WTC11 (cell line): Measurements from ENCODE around the gene FOXJ3. TPM values are rescaled to one million over a fixed set of nuclear protein-coding genes. Genes with fewer than 3 reads are reported as not detected.

Source experiments
- ATAC-seq: fragments of 200-7000 bp; cut with Tn5 transposase; 2 replicates; pipeline ENCODE4 v1.10.0; 2021; ENCODE audit warnings: mild to moderate bottlenecking, moderate library complexity
- CTCF ChIA-PET: fragments of 300-600 bp; sonication (Branson Sonifier 250); formaldehyde crosslinking; loops from one replicate; lab custom pipeline; 2021; ENCODE audit warnings: antibody characterized with exemption; lab: Charles Lee
- POLR2A ChIA-PET: fragments of 350-600 bp; sonication (Branson Sonifier 250); formaldehyde crosslinking; loops from one replicate; lab custom pipeline; 2021; ENCODE audit warnings: antibody characterized with exemption; lab: Charles Lee
- DNase-seq: peaks from one replicate; pipeline ENCODE4 v3.0.0; 2021; ENCODE audit warnings: low spot score
- H3K27ac Mint-ChIP-seq: 2 replicates; pipeline ENCODE4 v1.8.0; 2021; ENCODE audit warnings: mixed read lengths
- H3K27me3 Mint-ChIP-seq: 2 replicates; pipeline ENCODE4 v1.8.0; 2021; ENCODE audit warnings: low read depth, mild to moderate bottlenecking, moderate library complexity, mixed read lengths
- H3K36me3 Mint-ChIP-seq: 2 replicates; pipeline ENCODE4 v1.8.0; 2021; ENCODE audit warnings: mixed read lengths
- H3K4me1 Mint-ChIP-seq: 2 replicates; pipeline ENCODE4 v1.8.0; 2022; ENCODE audit warnings: mixed read lengths
- H3K4me3 Mint-ChIP-seq: 2 replicates; pipeline ENCODE4 v1.8.0; 2021; ENCODE audit warnings: mild to moderate bottlenecking, moderate library complexity, mixed read lengths
- H3K9me3 Mint-ChIP-seq: 2 replicates; pipeline ENCODE4 v1.8.0; 2021; ENCODE audit warnings: mixed read lengths
- ATF6 ChIP-seq: sonication (generic); formaldehyde crosslinking; IDR thresholded peaks from 2 replicates; pipeline ENCODE4 v1.8.1; 2023; ENCODE audit warnings: mild to moderate bottlenecking, missing genetic modification reagents
- CBFB ChIP-seq: sonication (generic); formaldehyde crosslinking; IDR thresholded peaks from 2 replicates; pipeline ENCODE4 v1.8.1; 2022; ENCODE audit warnings: mild to moderate bottlenecking, low read depth, missing genetic modification reagents
- CTCF ChIP-seq: fragments of 200-600 bp; IDR thresholded peaks from 2 replicates; pipeline ENCODE4 v1.8.0; 2022; ENCODE audit warnings: antibody characterized with exemption
- ERG ChIP-seq: fragments of 250-450 bp; sonication (Bioruptor Pico); IDR thresholded peaks from 2 replicates; pipeline ENCODE4 v1.8.0; 2021; ENCODE audit warnings: mild to moderate bottlenecking
- FOXP1 ChIP-seq: sonication (generic); formaldehyde crosslinking; IDR thresholded peaks from 2 replicates; pipeline ENCODE4 v1.8.0; 2022; ENCODE audit warnings: missing genetic modification reagents, mild to moderate bottlenecking, moderate library complexity, borderline replicate concordance
- FOXP4 ChIP-seq: sonication (generic); formaldehyde crosslinking; IDR thresholded peaks from 2 replicates; pipeline ENCODE4 v1.8.0; 2022; ENCODE audit warnings: mild to moderate bottlenecking, missing genetic modification reagents
- HMGA2 ChIP-seq: fragments of 250-450 bp; sonication (Bioruptor Pico); IDR thresholded peaks from 2 replicates; pipeline ENCODE4 v1.4.0; 2021; ENCODE audit warnings: mild to moderate bottlenecking, moderate library complexity
- HMGXB4 ChIP-seq: sonication (generic); formaldehyde crosslinking; IDR thresholded peaks from 2 replicates; pipeline ENCODE4 v1.8.1; 2023; ENCODE audit warnings: mild to moderate bottlenecking, moderate library complexity, missing genetic modification reagents
- IRF2 ChIP-seq: sonication (generic); formaldehyde crosslinking; IDR thresholded peaks from 2 replicates; pipeline ENCODE4 v1.8.0; 2022; ENCODE audit warnings: low read depth, missing genetic modification reagents, borderline replicate concordance
- NFATC4 ChIP-seq: fragments of 250-450 bp; sonication (Bioruptor Pico); IDR thresholded peaks from 2 replicates; pipeline ENCODE4 v1.9.0; 2021; ENCODE audit warnings: mild to moderate bottlenecking
- NR1H2 ChIP-seq: sonication (generic); formaldehyde crosslinking; IDR thresholded peaks from 2 replicates; pipeline ENCODE4 v1.9.0; 2021; ENCODE audit warnings: mild to moderate bottlenecking, moderate library complexity, missing genetic modification reagents
- STAT6 ChIP-seq: sonication (generic); formaldehyde crosslinking; conservative IDR thresholded peaks from 2 replicates; pipeline ENCODE4 v1.8.1; 2023; ENCODE audit warnings: mild to moderate bottlenecking, low read depth, missing genetic modification reagents, moderate library complexity
- TEAD1 ChIP-seq: sonication (generic); formaldehyde crosslinking; IDR thresholded peaks from 2 replicates; pipeline ENCODE4 v1.8.0; 2022; ENCODE audit warnings: mild to moderate bottlenecking, missing genetic modification reagents
- TP53 ChIP-seq: sonication (generic); formaldehyde crosslinking; IDR thresholded peaks from 2 replicates; pipeline ENCODE4 v1.8.1; 2023; ENCODE audit warnings: mild to moderate bottlenecking, missing genetic modification reagents
- USF2 ChIP-seq: sonication (generic); formaldehyde crosslinking; IDR thresholded peaks from 2 replicates; pipeline ENCODE4 v1.8.1; 2023; ENCODE audit warnings: mild to moderate bottlenecking, missing genetic modification reagents, moderate library complexity
- ZNF138 ChIP-seq: sonication (generic); formaldehyde crosslinking; conservative IDR thresholded peaks from 2 replicates; pipeline ENCODE4 v1.8.1; 2022; ENCODE audit warnings: mild to moderate bottlenecking, moderate library complexity, missing genetic modification reagents
- total RNA-seq: library from RNA; stranded (reverse); gene quantifications from 3 replicates; pipeline ENCODE4 v1.2.3, GENCODE V29; 2021

The FOXJ3 gene
- total RNA-seq, 1 experiment from 2014 or later = 43.3 TPM

- TF ChIP-seq HMGA2 (no peak), FOXP1 (CRISPR knock-in tag) (no peak), TEAD1 (CRISPR knock-in tag) (no peak), FOXP4 (no peak), STAT6 (CRISPR knock-in tag) (no peak)
Measured at GRCh38 chr1:42358791-42359190, 23.8 kb upstream of the FOXJ3 start (continued).

GRCh38 chr1:42350086-42350485 is 15.1 kb upstream of the FOXJ3 start:
- Mint-ChIP-seq H3K36me3 (no peaks in the 10 kb centered on the region), H3K27me3 (peaks cover 14% of the 10 kb centered on the region), H3K9me3 (no peaks in the 10 kb centered on the region), H3K27ac (no peak overlapping the region), H3K4me1 (no peaks in the 10 kb centered on the region), H3K4me3 (no peak overlapping the region)
- DNase-seq (no peak), ATAC-seq (no peak)
- POLR2A ChIA-PET = interaction anchor here (0.7 kb wide), 1 partner anchor 10 kb away, joined by 3 read pairs; no protein-coding TSS in a partner anchor
- CTCF ChIA-PET = interaction anchor here (1.0 to 1.2 kb wide), 2 partner anchors 176 to 228 kb away, joined by 3 read pairs; no protein-coding TSS in a partner anchor
- TF ChIP-seq STAT6 (CRISPR knock-in tag) = no peak
- TF ChIP-seq HMGXB4 (CRISPR knock-in tag) = no peak
- TF ChIP-seq NFATC4 (CRISPR knock-in tag) = no peak

- no peaks in the 10 kb centered on the region for H3K36me3 Mint-ChIP-seq
- no peak overlapping the region for H3K27ac Mint-ChIP-seq
- ATAC-seq (no peak), DNase-seq (no peak)
- no peaks in the 10 kb centered on the region for H3K4me1 Mint-ChIP-seq
- no peaks in the 10 kb centered on the region for H3K9me3 Mint-ChIP-seq
- ChIA-PET CTCF (no interaction called here), POLR2A (no interaction called here)
- no peak overlapping the region for H3K4me3 Mint-ChIP-seq
- H3K27me3 Mint-ChIP-seq = peaks cover 14% of the 10 kb centered on the region
- TF ChIP-seq CTCF (no peak), IRF2 (CRISPR knock-in tag) (no peak), ZNF138 (CRISPR knock-in tag) (no peak), USF2 (CRISPR knock-in tag) (no peak), NR1H2 (no peak), CBFB (CRISPR knock-in tag) (no peak), ERG (no peak), ATF6 (CRISPR knock-in tag) (no peak), TP53 (CRISPR knock-in tag) (no peak)
Measured at GRCh38 chr1:42348498-42348897, 13.5 kb upstream of the FOXJ3 start.
